Measurements from ENCODE around the gene CYB5R3. TPM values are rescaled to one million over a fixed set of nuclear protein-coding genes. Genes with fewer than 3 reads are reported as not detected.

CYB5R3 gene
- total RNA-seq, result 70.7 and 71.1 TPM in 2 replicates

DNA sequence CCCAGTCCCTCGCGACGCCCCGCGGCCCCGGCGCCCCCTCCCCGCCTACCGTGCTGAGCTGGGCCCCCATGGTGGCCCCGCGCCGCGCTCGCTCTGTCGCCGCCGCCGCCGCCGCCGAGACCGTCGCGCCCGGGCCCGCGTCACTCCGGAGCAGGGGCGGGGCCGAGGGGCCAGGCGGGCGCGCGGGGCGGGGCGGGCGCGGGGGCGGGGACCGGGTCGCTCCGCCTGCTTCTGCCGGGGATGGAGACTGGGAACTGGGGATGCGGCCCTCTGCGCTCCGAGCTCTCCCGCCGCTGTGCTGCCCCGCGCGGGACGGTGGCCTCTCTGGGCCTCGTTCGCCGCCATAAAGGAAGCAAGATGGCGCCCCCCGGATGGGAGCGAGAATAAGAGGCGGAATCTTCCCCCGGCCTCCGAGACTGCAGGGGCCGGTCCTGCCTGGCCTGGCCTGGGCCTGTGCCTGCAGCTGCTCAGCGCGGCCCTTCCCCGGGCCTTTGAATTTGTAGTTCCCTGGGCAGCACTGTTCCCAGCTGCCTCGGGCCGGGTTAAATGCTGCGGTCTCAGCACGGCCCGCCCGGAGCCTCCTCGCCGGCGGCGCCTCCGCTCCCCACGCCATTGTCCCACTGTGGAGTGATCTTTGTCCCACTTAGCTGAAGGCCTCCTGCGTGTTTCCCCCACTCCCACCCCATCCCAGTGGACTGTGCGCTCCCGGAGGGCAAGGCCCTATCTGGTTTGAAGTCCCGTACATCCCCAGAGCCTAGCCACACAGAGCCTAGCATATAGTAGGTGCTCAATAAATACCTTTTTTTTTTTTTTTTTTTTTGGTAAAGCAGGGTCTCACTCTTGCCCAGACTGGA is at the start of gene CYB5R3:
CYB5R3 (minus strand) TSS at position 147 of the 854 bp plus-strand sequence; CDS start at position 70, 77 bp downstream.
- intact Hi-C loops (cut with micrococcal nuclease), result loop anchor here (1.0 to 5.0 kb wide), 2 partner anchors 34 to 208 kb away; partner anchors contain the start of gene ARFGAP3

GRCh38 chr22:42697542-42698013 is 48.4 kb upstream of the CYB5R3 start:
- intact Hi-C loops (cut with micrococcal nuclease), result no loop called here

DNA sequence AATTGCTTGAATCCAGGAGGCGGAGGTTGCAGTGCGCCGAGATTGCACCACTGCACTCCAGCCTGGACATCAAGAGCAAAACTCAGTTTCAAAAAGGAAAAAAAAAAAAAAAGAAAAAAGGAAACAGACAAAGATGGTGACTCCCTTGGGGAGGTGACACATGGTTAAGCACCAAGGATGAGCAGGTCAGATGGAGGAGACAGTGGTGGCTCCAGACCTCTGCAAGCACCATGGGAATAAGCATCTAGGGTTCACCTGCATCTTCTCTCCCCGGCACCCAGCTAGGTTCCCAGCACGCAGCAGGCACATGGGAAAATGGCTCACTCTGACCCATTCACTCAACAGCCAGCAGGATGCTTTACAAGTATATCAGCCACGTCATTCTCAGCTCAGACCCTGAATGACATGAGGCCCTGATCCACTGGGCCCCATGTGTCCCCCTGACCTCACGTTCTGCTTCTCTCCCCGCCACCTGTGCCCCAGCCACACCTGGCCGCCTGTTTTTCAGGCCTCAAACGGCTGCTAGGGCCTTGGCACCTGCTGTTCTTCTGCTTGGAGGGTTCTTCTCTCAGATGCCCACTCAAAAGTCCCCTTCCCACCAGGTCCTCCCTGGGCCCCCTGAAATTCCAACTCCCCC is 47.3 kb upstream of the CYB5R3 start:
- intact Hi-C loops (cut with micrococcal nuclease), result no loop called here

GRCh38 chr22:42695294-42695693 is 46.1 kb upstream of the CYB5R3 start:
- intact Hi-C loops (cut with micrococcal nuclease), result no loop called here

DNA sequence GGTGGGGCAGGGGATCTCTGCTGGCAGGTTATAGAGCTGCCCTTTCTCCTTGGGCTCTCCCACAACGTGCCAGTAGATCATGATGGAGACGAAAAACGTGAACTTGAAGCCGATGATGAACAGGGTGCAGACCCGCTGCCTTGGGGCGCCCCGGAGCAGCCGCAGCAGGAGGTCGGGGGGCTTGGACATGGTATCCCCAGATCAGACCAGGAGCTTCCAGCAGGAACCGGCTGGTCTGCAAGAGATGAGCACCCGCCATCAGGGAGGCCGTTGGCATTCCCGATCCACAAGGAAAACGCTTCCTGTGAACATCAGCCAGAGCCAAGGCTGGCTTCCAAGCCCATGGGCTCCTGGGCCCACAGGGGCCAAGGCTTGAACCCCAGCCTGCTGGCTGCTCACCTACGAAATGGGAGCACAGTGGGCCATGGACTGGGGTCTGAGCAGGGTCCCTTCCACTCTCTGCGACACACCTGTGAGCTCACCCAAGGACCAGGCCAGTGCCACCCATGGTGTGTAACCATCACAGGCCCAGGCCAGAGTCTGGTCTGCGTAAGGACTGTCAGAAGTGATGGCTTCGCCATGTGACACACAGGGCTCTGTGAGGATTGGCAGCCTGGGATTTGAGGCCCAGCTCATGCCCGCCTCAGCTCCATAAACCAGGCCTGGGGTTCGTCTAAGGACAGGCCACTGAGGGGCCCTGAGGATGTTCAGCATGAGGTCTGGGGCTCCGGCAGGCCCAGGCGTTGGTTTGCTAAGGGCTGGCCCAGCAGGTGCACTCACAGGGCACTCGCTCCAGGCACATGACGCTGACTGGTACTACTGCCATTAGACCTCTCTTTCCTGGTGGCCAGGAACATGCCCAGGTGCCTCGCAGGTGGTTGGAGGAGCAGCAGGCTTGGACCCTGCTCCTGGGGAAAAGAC is 44.8 kb upstream of the CYB5R3 start:
- intact Hi-C loops (cut with micrococcal nuclease), result no loop called here

DNA sequence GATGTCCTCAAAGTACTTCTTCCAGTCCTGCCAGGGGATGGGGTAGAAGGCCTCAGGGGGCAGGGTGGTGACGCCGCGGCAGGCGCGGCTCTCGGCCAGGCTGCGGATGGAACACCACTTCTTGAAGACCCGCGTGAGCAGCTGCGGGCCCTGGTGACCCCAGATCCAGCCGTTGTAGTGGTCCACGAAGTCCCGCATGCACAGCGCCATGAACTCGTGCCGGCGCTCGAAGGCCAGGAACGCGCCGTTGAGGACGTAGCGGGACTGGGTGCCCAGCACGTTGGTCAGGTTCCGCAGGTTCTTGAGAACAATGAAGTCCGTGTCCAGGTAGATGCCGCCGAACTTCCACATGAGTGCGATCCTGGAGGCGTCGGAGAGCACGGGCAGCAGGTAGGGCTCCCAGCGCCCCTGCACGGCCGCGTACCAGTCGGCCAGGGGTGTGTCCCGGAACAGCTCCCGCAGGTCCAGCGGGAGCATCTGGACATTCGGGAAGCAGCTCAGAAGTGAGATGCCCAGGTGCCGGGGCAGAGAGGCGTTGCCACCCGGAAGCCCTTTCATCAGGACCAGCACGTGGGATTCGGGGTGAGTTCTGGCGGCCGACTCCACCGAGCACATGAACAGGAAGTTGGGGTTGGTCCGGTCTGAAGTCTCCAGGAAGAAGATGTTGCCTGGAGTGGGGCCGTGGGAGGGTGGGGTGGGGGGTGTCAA is 44.0 kb upstream of the CYB5R3 start:
- intact Hi-C loops (cut with micrococcal nuclease), result no loop called here

- intact Hi-C loops (cut with micrococcal nuclease), result no loop called here
These were observed 43.3 kb upstream of the CYB5R3 start for GRCh38 chr22:42692239-42693054.

DNA sequence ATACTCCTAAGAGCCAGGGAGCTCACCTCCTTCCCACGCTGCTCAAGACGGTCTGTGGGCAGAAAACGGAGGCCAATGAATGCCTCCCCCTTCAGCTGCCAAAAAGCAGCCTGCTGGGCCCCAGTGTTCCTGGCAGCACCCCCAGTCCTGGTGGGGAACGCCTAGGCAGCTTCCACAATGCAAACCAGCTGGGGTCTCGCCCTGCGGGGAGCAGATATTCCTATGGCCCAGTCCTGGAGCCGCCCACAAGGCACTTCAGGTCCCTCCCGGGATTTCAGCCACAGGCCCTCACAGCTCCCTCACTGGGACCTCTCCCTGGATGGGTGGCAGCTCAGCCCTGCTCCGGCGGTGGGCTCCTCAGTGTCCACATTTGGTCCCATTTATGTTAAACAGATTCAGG is 42.2 kb upstream of the CYB5R3 start:
- intact Hi-C loops (cut with micrococcal nuclease), result no loop called here

DNA sequence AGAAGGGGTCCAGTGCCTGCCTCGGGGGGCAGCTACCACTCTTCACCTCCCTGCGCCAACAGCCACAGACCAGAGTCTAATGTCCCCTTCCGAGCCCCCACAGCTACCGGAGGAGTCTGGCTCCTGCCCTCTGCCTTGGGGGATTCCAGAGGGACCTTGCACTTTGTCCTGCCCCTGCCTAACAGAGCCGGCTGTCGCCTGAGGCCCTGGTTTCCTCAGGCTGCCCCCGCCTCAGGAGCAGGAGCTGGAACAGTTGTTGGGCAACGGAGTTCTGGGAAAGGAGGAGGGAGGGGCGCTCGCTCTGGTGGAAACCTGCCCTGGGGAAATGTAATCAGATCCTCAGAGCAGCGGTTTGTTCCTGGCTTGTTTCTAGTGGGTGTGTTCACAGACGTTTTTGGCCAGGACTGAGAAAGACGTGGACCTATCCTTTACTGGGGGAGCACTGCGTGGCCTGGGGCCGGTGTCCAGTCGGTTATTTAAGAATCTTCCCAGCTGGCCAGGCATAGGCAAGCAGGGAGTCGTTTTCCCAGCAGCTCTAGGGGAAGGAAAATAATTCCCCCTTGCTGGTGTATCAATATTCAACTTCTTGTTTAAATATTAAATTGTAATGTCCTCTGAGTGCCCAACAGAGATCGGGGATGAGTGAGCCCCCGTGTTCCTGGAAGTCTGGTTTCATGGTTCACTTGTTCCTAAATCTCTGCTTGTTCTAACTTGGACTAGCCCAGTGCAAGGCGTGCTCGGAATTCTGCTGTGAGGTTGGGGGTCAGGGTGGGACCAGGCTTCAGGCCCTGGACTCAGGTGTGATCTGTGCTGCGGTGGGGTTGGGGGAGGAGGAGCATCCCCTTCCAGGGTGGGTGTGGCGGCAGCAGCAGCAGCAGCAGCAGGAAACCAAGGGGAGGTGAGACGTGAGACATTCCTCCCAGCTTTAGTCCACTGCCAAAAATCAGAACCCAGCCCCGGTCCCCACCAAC is 39.3 kb upstream of the CYB5R3 start:
- intact Hi-C loops (cut with micrococcal nuclease), result no loop called here

DNA sequence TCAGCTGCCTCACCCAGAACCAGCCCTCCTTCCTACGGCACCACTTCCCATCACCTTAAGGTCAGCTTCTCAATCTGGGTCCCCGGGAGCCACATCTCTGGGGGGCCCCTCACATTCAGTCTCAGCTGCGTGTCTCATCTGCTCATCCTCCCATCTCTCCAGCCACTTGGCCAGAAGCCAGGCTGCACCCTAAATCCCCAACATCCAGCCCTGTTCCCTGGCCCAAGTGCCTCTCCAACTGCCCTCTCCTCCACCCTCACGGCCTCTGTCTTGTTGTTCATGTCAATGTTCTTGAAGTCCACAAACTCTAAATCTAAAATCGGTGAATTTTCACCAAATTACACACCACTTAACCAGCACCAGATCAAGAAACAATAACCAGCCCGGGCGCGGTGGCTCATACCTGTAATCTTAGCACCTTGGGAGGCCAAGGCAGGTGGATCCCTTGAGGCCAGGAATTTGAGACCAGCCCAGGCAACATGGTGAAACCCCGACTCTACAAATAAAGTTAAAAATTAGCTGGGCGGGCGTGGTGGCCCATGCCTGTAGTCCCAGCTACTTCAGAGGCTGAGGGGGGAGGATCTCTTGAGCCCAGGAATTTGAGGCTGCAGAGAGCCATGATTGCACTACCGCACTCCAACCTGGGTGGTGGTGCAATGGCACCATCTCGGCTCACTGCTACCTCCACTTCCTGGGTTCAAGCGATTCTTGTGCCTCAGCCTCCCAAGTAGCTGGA is 37.7 kb upstream of the CYB5R3 start:
- intact Hi-C loops (cut with micrococcal nuclease), result no loop called here

DNA sequence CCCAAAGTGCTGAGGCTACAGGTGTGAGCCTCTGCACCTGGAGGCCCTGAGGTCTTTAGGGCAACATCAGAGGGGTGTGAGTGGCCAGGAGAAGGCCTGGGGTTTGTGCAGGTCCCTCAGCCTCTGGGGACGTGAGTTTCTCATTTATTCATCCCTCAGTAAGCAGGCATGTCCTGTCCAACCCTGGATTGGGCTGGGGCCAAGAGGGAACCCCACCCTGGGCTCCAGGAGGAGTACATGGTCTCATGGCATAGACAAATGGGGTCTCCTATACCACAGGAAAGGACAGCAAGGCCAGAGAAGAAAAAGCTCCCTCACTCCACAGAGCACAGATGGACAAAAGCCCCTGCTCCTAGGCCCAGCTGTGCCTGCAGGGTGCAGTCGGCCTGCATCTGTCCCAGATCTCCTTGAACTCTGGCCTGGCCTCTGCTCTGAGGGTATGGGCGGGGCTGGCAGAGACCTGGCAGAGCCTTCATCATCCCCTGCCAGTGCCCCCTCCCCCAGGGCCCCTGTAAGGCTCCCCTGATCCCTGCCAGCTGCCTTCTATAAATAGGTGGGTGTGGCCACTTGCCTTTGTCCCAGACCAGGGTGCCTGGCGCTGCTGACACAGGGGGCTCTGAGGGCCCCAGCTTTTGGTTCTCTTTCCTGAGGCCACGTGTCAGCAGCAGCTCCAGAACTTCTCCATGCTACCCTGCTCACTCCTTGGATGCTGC is 36.9 kb upstream of the CYB5R3 start:
- intact Hi-C loops (cut with micrococcal nuclease), result no loop called here

GRCh38 chr22:42684462-42685195 is 35.4 kb upstream of the CYB5R3 start:
- intact Hi-C loops (cut with micrococcal nuclease), result no loop called here

DNA sequence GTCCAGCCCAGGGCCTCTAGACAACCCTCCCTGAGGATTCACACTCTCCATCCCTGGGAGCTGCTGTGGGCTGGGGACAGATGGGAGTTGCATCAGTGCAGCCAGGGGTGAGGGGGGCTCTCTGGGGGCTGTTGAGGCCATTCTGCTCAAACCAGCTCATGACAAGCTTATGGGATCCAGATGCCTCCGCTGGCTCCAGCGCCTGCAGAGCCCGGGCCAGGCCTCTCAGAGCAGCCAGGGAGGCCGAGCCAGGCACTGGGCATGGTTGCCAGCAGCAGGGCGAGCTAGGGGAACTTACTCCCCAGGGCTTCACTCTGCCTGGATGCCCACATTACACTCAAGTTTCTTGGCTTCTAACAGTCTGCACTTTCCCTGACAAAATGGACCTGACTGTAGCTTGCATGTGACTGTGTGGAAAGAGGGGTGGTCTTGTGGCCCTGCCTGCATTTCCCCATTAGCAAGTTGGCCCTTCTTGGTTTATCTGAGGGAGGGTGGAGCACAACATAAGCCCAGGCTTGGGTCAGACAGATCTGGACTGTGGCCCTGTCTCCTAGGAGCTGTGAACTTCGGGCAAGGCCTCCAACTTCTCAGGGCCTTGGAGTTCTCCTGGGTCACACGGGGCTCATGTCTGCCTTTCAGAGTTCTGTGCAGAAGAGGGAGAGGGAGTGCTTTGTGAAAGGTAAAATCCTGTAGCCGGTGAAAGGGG is 34.5 kb upstream of the CYB5R3 start:
- intact Hi-C loops (cut with micrococcal nuclease), result no loop called here

DNA sequence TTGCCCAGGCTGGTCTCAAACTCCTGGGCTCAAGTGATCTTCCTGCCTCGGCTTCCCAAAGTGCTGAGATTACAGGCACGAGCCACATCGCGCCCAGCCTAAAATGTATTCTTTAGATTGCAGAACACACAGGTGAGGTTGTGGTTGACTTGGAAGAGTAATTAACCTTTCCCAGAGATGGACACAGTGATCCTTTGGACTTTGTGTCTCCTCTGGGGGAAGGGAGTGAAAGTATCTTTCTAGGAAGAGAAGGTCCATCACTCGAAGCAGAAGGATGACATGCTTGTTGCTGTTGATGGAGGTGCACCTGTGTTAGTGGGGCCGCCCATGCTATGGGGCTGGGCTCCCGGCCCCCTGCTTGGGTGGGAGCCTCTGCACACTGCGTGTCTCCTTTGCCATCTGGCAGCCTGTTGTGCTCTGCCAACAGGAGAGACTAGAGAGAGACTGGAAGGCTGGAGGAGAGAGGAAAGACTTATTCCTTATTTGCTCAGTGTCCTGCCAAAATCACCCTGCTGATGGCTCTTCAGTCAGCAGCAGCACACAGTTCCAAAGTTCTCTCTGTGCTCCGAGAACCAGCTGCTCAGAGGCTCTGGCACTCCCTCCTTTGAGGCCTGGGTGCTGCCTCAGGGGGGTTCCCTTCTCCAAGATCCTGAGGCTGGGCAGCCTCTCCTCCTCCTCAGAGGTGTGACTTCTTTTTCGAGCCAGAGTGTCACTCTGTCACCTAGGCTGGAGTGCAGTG is 33.1 kb upstream of the CYB5R3 start:
- intact Hi-C loops (cut with micrococcal nuclease), result no loop called here

GRCh38 chr22:42680648-42681047 is 31.5 kb upstream of the CYB5R3 start:
- intact Hi-C loops (cut with micrococcal nuclease), result no loop called here

Data from T-helper 2 cell treated with Interferon-gamma antibody and Interleukin-4, amounts not matched to agents 100 ng/mL and 5 ng/mL, for 36 hours (primary cell).